WI38 (cell line): ENCODE data around the gene MAD1L1.
A peak's percentile ranks its signal among the peaks of the same experiment; 100 is the strongest.

Source experiments
- H3K4me3 ChIP-seq: 2 replicates; pipeline ENCODE4 v1.5.1; 2011; ENCODE audit warnings: low read depth, mild to moderate bottlenecking, control low read depth, low read length
- CTCF ChIP-seq: IDR thresholded peaks from 2 replicates; pipeline ENCODE4 v1.5.1; 2012; ENCODE audit warnings: low read depth, mild to moderate bottlenecking, control low read depth, low read length

The MAD1L1 gene

GRCh38 chr7:2237109-2237602 lies 4.4 kb upstream of the MAD1L1 start:
- no peak for TF ChIP-seq CTCF
- H3K4me3 ChIP-seq = no peak overlapping the region

GRCh38 chr7:2233926-2234325 lies 1.2 kb upstream of the MAD1L1 start:
- no peak overlapping the region for H3K4me3 ChIP-seq
- no peak for TF ChIP-seq CTCF

GRCh38 chr7:2231992-2232765 lies 566 bp downstream of the MAD1L1 start:
- peak overlapping the region; percentile 85 for H3K4me3 ChIP-seq
- no peak for TF ChIP-seq CTCF

GRCh38 chr7:2230882-2231281 lies 1.9 kb downstream of the MAD1L1 start:
- no peak overlapping the region for H3K4me3 ChIP-seq
- TF ChIP-seq CTCF = no peak

GRCh38 chr7:2230226-2230625 lies 2.5 kb downstream of the MAD1L1 start:
- TF ChIP-seq CTCF = no peak
- no peak overlapping the region for H3K4me3 ChIP-seq

GRCh38 chr7:2229467-2229866 lies 3.3 kb downstream of the MAD1L1 start:
- no peak overlapping the region for H3K4me3 ChIP-seq
- no peak for TF ChIP-seq CTCF

GRCh38 chr7:2228921-2229320 lies 3.8 kb downstream of the MAD1L1 start:
- TF ChIP-seq CTCF = no peak
- H3K4me3 ChIP-seq = no peak overlapping the region
